Measurements from ENCODE around the gene CD9.

The CD9 gene

DNA sequence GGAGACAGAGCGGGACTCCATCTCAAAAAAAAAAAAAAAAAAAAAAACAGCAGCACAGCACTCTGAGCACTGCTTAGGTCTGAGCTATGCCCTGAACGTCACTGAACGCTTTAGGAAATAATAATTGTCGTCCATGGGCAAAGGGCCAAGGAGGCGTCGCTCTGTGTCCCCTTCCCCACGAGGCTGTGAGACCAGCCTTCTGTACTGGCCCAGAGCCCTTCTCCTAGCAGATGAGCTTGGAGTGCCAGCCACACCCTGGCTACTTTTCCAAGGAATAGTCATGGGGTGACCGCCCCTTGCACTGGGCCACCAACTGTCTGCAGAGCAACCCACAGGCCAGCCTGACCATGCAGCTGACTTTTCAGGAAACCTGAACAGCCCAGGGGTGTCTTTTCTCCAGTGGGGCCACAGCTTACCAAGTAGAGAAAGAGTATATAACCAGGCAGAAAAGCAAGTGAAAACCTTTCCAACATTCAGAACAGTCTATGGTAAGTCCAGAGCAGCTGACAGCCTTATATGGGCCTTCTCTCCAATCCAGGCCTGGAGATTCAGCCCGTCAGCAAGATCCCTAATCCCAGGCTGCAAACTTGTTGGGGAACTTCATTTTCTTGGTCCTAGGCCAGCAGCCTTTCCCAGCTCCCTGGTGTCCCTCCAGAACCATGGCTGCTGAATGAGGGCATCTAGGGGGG lies 28.5 kb downstream of the CD9 start:
- Histone ChIP-seq H3K36me3 (ENCODE audit: insufficient read depth, low read depth, low read length) (peaks cover 66% of the 10 kb centered on the region), H3K27me3 (ENCODE audit: insufficient read depth, low read length) (no peaks in the 10 kb centered on the region), H3K27ac (ENCODE audit: low read length) (no peak overlapping the region), H3K4me1 (ENCODE audit: insufficient read depth, low read length) (no peaks in the 10 kb centered on the region), H3K9me3 (ENCODE audit: insufficient read depth, low read depth, low read length) (no peaks in the 10 kb centered on the region), H3K9ac (ENCODE audit: low read depth, low read length) (no peak overlapping the region), H3K4me3 (ENCODE audit: low read length) (no peak overlapping the region)

DNA sequence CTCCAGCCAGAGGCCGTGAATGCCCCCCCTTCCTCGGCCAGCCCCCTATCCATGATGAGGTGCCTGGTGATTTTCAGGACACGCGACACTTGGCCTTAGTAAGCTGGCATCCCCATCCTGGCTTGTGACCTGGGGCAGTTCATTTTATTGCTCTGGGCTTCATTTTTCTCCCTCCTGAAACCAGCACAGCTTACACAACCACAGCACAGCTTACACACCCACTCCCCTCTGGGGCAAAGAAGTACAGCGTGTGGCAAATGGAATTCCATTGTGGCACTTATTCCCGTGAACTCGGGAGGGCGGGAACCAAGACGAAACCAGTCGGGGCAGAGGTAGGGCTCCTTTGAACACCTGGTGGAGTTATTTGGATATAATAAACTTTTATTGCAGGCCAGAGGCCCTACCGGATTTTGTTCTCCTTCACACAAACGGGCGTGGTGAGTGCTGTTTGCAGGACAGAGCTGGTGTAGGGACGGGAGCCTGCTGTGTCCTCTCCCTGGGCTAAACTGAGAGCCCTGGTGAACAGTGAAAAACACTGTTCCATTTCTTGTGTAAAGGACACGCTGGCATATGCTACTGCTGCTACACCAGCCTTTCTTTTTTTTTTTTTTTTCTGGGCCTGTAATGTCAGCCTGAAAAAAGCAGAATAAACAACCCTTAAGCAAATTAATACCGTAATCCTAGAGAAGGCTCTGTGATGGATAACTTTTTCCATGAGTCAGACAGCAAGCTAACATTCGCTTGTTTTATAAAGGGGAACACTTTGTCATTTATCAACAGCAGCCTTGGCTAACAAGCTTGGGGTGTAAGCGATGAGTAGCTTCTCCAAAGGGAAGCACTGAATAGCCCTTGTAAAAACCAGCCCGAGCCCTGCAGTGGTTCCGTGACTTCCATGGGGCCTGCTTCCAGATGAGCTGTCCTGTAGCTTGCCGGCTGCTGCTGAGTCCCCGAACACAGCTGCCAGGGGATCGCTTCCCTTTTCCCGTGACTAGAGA lies 29.3 kb downstream of the CD9 start:
- H3K27ac ChIP-seq (ENCODE audit: low read length) = no peak overlapping the region

DNA sequence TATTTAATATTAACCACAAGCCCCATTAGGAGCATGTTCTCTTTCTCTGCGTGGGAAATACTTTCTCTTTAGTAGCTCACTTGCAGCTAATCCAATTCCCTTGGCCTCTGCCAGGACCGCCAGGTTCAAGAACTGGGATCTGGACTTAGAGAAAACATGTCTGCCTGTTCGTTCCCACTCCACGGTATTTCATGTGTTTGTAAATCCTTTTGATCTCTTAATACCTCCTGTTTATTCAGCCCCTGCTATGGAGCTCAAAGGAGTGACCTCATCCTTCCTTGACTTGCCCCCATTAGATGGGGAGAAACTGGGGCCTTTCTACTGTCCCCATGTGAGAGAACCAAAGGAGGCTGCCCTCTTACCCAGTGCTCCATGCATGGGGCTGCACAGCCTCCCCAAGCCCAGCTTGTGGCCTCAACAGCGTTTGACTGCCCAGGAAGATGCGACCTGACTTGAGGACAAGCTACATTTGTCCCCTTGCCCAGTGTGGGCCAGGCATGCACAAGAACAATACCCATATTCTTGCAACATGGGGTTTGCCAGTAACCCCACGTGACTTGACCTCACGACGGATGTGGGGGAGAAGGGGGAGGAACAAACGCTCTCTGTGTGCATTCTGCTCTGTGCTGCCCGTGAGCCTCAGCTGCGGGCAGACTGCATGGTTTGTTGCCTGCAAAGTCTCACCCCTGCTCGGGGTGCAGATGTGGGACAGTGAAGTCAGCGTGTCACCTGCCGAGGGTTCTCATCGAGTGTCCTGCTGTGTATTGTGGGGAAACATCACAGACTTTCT lies 30.3 kb downstream of the CD9 start:
- Histone ChIP-seq H3K9me3 (ENCODE audit: insufficient read depth, low read depth, low read length) (no peaks in the 10 kb centered on the region), H3K36me3 (ENCODE audit: insufficient read depth, low read depth, low read length) (peaks cover 71% of the 10 kb centered on the region), H3K4me3 (ENCODE audit: low read length) (no peak overlapping the region), H3K27me3 (ENCODE audit: insufficient read depth, low read length) (no peaks in the 10 kb centered on the region), H3K4me1 (ENCODE audit: insufficient read depth, low read length) (no peaks in the 10 kb centered on the region), H3K27ac (ENCODE audit: low read length) (no peak overlapping the region), H3K9ac (ENCODE audit: low read depth, low read length) (no peak overlapping the region)

More for the DNA sequence above, 29.3 kb downstream of the CD9 start:
- Histone ChIP-seq H3K9me3 (ENCODE audit: insufficient read depth, low read depth, low read length) (no peaks in the 10 kb centered on the region), H3K4me3 (ENCODE audit: low read length) (no peak overlapping the region), H3K27me3 (ENCODE audit: insufficient read depth, low read length) (no peaks in the 10 kb centered on the region), H3K4me1 (ENCODE audit: insufficient read depth, low read length) (no peaks in the 10 kb centered on the region), H3K36me3 (ENCODE audit: insufficient read depth, low read depth, low read length) (peaks cover 70% of the 10 kb centered on the region), H3K9ac (ENCODE audit: low read depth, low read length) (no peak overlapping the region)

DNA sequence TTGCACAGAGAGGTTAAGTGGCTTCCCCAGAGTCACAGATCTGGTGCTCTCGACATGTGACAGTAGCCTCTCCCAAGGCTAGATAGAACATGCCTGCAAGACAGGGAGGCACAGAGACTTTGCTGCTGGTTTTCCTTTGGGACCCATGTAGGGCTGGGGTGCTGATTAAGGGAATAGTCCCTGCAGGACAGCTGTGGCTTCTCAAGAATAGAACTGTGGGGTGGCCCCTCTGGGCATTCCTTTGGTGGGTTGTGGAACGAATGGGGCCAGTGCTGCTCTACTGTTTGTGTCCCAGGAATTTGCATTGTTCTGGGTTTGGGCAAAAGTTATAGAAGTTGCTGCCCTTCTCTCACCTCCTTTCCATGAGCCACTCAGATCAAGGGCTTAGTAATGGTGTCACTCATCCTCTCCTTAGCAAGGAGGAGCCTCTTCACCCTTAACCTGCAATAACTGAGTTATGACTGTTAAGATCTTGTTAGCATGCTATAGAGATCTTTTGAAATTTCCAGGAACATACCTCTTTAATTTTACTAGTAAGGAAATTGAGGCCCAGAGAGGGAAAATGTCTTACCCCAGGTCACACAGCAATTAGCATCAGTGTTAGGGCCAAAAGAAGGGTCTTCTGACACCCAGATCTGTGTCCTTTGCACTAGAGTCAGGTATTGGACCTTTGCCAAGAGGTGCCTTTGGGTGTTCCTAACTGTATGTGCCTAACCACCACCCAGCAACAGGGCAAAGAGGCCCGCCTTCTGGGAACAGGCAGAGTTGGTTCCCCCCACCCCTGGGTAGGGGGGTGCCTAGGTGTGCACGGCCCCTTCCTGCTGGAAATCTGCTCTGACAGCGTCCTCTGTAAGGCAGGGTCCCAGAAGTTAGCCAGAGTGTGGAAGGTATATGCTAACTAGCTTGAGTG lies 31.4 kb downstream of the CD9 start:
- peaks cover 71% of the 10 kb centered on the region for H3K36me3 ChIP-seq (ENCODE audit: insufficient read depth, low read depth, low read length)

DNA sequence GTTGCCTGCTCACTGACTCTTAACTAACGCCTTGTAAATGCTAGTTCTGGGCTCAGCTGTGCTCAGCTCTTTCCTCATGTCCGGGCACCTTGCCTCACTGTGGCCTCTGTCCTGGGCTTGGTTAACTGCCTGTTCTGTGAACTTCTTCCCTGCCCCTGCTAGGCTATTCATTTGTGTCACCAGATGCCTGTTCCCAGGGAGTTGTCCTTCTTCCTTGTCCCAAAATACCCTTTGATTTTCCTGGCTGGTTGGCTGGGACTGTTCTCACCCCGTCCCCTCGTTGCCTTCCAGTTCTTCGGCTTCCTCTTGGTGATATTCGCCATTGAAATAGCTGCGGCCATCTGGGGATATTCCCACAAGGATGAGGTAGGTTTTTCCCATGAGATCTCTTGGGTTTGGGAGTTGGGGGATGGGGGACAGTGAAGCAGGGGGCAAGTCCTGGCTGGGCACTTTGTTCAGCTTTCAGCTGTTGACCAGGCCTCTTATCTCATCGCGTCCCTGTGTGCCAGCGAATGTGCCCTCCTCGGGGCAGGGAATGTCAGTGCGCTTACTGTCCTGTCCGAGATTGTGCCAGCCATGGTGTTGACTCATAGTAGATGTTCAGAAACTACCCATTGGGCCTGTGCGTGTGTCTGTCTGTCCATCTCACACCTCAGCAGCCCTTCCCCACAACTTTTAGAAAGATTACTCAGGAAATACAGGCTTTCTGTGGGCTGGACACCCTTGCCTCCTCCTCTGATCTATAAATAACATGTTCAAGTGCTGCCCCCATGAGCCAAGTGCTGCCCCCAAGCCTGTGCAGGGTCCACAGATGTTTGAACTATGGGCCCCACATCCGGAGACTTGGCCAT lies 33.1 kb downstream of the CD9 start:
- Histone ChIP-seq H3K27me3 (ENCODE audit: insufficient read depth, low read length) (no peaks in the 10 kb centered on the region), H3K9me3 (ENCODE audit: insufficient read depth, low read depth, low read length) (no peaks in the 10 kb centered on the region), H3K27ac (ENCODE audit: low read length) (no peak overlapping the region), H3K4me1 (ENCODE audit: insufficient read depth, low read length) (no peaks in the 10 kb centered on the region), H3K9ac (ENCODE audit: low read depth, low read length) (no peak overlapping the region), H3K36me3 (ENCODE audit: insufficient read depth, low read depth, low read length) (peaks cover 71% of the 10 kb centered on the region), H3K4me3 (ENCODE audit: low read length) (no peak overlapping the region)

More for the DNA sequence above, 31.4 kb downstream of the CD9 start:
- H3K27ac ChIP-seq (ENCODE audit: low read length) = no peak overlapping the region
- no peaks in the 10 kb centered on the region for H3K9me3 ChIP-seq (ENCODE audit: insufficient read depth, low read depth, low read length)
- no peaks in the 10 kb centered on the region for H3K4me1 ChIP-seq (ENCODE audit: insufficient read depth, low read length)
- no peak overlapping the region for H3K4me3 ChIP-seq (ENCODE audit: low read length)
- H3K9ac ChIP-seq (ENCODE audit: low read depth, low read length) = no peak overlapping the region
- no peaks in the 10 kb centered on the region for H3K27me3 ChIP-seq (ENCODE audit: insufficient read depth, low read length)

DNA sequence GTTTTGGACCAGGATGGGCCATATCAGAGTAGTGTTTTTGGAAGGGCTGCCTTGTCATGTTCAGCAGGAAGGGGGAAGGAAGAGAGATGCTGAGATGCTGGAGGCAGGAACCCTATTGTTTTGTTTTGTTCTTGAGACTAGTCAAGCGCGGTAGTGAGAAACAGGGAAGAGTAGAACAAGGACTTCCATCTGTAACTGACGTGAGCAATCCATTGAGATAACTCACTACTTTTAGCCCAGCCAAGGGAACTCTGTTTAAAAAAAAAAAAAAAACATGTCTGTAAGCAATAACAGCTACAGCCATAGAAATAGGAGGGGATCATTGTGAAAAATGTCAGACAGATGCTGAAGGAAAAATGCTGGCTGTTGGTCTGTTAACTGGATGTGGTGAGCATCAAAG lies 34.0 kb downstream of the CD9 start:
- Histone ChIP-seq H3K9me3 (ENCODE audit: insufficient read depth, low read depth, low read length) (no peaks in the 10 kb centered on the region), H3K36me3 (ENCODE audit: insufficient read depth, low read depth, low read length) (peaks cover 71% of the 10 kb centered on the region)

DNA sequence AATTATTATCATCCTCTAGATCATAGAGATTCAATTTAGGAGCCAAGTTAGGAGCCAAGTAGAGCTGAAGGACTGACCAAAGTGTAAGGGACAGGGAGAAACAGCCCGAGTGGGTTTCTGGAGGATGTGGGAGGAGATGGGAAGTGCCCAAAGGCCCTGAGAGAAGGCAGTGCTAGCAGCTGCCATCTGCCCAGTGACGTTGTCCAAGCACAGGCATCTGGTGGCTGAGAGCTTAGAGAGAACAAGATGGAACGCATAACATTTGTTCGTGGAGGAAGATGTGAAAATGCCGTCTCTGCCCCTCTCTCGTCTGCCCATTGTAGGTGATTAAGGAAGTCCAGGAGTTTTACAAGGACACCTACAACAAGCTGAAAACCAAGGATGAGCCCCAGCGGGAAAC lies 34.7 kb downstream of the CD9 start:
- Histone ChIP-seq H3K9ac (ENCODE audit: low read depth, low read length) (no peak overlapping the region), H3K4me3 (ENCODE audit: low read length) (no peak overlapping the region), H3K27me3 (ENCODE audit: insufficient read depth, low read length) (no peaks in the 10 kb centered on the region), H3K36me3 (ENCODE audit: insufficient read depth, low read depth, low read length) (peaks cover 74% of the 10 kb centered on the region), H3K27ac (ENCODE audit: low read length) (no peak overlapping the region), H3K9me3 (ENCODE audit: insufficient read depth, low read depth, low read length) (no peaks in the 10 kb centered on the region), H3K4me1 (ENCODE audit: insufficient read depth, low read length) (no peaks in the 10 kb centered on the region)

More for the DNA sequence above, 34.0 kb downstream of the CD9 start:
- Histone ChIP-seq H3K4me1 (ENCODE audit: insufficient read depth, low read length) (no peaks in the 10 kb centered on the region), H3K9ac (ENCODE audit: low read depth, low read length) (no peak overlapping the region), H3K27ac (ENCODE audit: low read length) (no peak overlapping the region), H3K27me3 (ENCODE audit: insufficient read depth, low read length) (no peaks in the 10 kb centered on the region), H3K4me3 (ENCODE audit: low read length) (no peak overlapping the region)

DNA sequence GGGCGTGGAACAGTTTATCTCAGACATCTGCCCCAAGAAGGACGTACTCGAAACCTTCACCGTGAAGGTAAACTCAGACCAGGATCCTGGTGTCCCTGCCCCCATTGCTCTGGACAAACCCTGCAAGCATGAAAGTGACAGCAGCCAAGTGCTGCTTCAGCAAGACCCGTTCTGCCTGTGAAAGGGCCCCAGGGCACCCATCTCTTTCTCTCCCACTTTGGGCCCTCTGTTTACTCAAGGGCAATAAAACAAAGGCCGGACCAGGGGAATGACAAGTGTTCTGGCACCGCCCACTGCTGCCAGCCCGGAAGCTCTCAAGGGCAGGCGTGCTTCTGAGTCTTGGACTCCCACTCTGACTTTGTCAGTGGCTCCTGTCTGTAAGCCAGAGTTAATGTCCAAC lies 35.3 kb downstream of the CD9 start:
- H3K9me3 ChIP-seq (ENCODE audit: insufficient read depth, low read depth, low read length) = no peaks in the 10 kb centered on the region
- no peaks in the 10 kb centered on the region for H3K4me1 ChIP-seq (ENCODE audit: insufficient read depth, low read length)
- no peak overlapping the region for H3K9ac ChIP-seq (ENCODE audit: low read depth, low read length)
- H3K36me3 ChIP-seq (ENCODE audit: insufficient read depth, low read depth, low read length) = peaks cover 77% of the 10 kb centered on the region
- H3K4me3 ChIP-seq (ENCODE audit: low read length) = no peak overlapping the region
- no peaks in the 10 kb centered on the region for H3K27me3 ChIP-seq (ENCODE audit: insufficient read depth, low read length)
- H3K27ac ChIP-seq (ENCODE audit: low read length) = no peak overlapping the region

DNA sequence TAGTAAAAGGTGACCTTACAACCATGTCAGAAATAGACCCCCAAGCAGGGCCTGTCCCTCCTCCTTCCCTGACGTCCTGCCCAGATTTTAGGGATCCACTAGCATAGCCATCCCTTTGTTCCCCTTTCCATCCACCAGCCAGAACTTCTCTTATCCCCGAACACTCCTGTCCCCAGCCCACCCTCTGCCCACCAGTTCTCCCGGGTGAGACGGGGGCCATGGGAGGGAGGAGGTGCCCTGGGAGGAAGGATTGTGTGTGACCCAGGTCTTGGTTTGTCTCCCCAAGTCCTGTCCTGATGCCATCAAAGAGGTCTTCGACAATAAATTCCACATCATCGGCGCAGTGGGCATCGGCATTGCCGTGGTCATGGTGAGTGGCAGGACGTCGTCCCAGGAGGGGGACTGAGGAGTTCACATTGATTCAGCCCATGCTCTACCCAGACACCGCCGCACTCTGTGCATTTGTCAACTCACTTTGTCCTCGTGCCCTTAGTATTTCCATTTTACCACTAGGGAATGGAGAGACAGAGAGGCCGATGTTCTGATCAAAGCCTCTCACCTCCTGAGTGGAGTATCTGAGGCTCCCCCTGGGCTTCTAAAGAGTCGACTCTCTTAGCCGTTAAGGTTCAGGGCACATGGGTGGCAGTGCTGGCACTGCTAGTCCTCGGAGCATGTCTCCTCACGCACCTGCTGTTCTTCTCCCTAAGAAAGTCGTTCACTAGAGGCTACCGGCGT lies 35.9 kb downstream of the CD9 start:
- Histone ChIP-seq H3K9ac (ENCODE audit: low read depth, low read length) (no peak overlapping the region), H3K27ac (ENCODE audit: low read length) (no peak overlapping the region)

DNA sequence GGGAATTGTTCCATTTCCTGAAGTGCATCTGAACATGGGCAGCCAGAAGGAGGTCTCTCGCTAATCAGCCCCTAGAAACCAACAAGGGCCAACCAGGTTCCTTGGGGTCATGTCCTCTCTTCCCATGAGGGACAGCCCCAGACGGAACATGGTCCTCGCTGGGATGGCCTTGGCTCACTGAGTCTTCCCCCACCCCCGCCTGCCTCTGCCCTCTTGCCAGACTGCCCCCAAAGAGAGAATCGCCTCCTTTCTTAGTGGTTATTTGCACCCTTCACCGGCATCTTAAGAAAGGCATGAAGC lies 36.4 kb downstream of the CD9 start:
- Histone ChIP-seq H3K9ac (ENCODE audit: low read depth, low read length) (no peak overlapping the region), H3K36me3 (ENCODE audit: insufficient read depth, low read depth, low read length) (peaks cover 77% of the 10 kb centered on the region), H3K4me3 (ENCODE audit: low read length) (no peak overlapping the region), H3K27ac (ENCODE audit: low read length) (no peak overlapping the region), H3K4me1 (ENCODE audit: insufficient read depth, low read length) (no peaks in the 10 kb centered on the region), H3K9me3 (ENCODE audit: insufficient read depth, low read depth, low read length) (no peaks in the 10 kb centered on the region), H3K27me3 (ENCODE audit: insufficient read depth, low read length) (no peaks in the 10 kb centered on the region)

More for the DNA sequence above, 35.9 kb downstream of the CD9 start:
- no peak overlapping the region for H3K4me3 ChIP-seq (ENCODE audit: low read length)
- no peaks in the 10 kb centered on the region for H3K4me1 ChIP-seq (ENCODE audit: insufficient read depth, low read length)
- H3K36me3 ChIP-seq (ENCODE audit: insufficient read depth, low read depth, low read length) = peaks cover 77% of the 10 kb centered on the region
- H3K9me3 ChIP-seq (ENCODE audit: insufficient read depth, low read depth, low read length) = no peaks in the 10 kb centered on the region
- no peaks in the 10 kb centered on the region for H3K27me3 ChIP-seq (ENCODE audit: insufficient read depth, low read length)
